Breast epithelium (tissue), 3 donors: ENCODE measurements around the gene SLC25A5.

Experiments
- POLR2A ChIP-seq: fragments of 450-650 bp; IDR thresholded peaks from one replicate; pipeline ENCODE4 v1.6.1; 2016; ENCODE audit warnings: antibody characterized with exemption, mild to moderate bottlenecking, moderate library complexity
- TF ChIP-seq, protein P1 (sequence below), 3 donors: fragments of 450-650 bp; IDR thresholded peaks; one replicate each; pipeline ENCODE4 v1.5.1; 2016 to 2017; ENCODE audit warnings: antibody characterized with exemption in 3 of 3, mild to moderate bottlenecking in 3 of 3, moderate library complexity in 3 of 3

GRCh38 chrX:119465555-119465954, 2.7 kb upstream of the SLC25A5 start:
- TF ChIP-seq, protein P1, sequence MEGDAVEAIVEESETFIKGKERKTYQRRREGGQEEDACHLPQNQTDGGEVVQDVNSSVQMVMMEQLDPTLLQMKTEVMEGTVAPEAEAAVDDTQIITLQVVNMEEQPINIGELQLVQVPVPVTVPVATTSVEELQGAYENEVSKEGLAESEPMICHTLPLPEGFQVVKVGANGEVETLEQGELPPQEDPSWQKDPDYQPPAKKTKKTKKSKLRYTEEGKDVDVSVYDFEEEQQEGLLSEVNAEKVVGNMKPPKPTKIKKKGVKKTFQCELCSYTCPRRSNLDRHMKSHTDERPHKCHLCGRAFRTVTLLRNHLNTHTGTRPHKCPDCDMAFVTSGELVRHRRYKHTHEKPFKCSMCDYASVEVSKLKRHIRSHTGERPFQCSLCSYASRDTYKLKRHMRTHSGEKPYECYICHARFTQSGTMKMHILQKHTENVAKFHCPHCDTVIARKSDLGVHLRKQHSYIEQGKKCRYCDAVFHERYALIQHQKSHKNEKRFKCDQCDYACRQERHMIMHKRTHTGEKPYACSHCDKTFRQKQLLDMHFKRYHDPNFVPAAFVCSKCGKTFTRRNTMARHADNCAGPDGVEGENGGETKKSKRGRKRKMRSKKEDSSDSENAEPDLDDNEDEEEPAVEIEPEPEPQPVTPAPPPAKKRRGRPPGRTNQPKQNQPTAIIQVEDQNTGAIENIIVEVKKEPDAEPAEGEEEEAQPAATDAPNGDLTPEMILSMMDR (IDR thresholded peaks at IDR 0.05), result no peak
- TF ChIP-seq POLR2A, result no peak
